GM18508 (cell line): Measurements from ENCODE around the gene LRRC4C.
"Not testable (repeated sequence)": the region's sequence is repeated elsewhere in the genome, so short reads cannot be mapped to it uniquely, and the experiment has no call there.

Experiments used
- ATAC-seq: cut with Tn5 transposase; IDR thresholded peaks from one replicate; pipeline ENCODE4 v1.9.1; 2021; ENCODE audit warnings: moderate number of reproducible peaks; ENCODE audit not compliant: insufficient read depth, unreplicated experiment

LRRC4C gene

GRCh38 chr11:41051919-41052635 is 407.4 kb downstream of the LRRC4C start:
- ATAC-seq: no peak

GRCh38 chr11:41050791-41051190 is 408.7 kb downstream of the LRRC4C start:
- ATAC-seq: no peak

GRCh38 chr11:41047229-41047628 is 412.2 kb downstream of the LRRC4C start:
- ATAC-seq: no peak

GRCh38 chr11:41045266-41045665 is 414.2 kb downstream of the LRRC4C start:
- ATAC-seq: no peak

GRCh38 chr11:41044747-41045146 is 414.7 kb downstream of the LRRC4C start:
- no peak for ATAC-seq

GRCh38 chr11:41042688-41043087 is 416.8 kb downstream of the LRRC4C start:
- no peak for ATAC-seq

- ATAC-seq: no peak
Observed at GRCh38 chr11:41040474-41040873, 419.0 kb downstream of the LRRC4C start.

GRCh38 chr11:41039592-41039991 is 419.9 kb downstream of the LRRC4C start:
- no peak for ATAC-seq

- no peak for ATAC-seq
Observed at GRCh38 chr11:41031551-41032060, 427.8 kb downstream of the LRRC4C start.

GRCh38 chr11:41020259-41020658 is 439.2 kb downstream of the LRRC4C start:
- no peak for ATAC-seq

GRCh38 chr11:41019666-41020065 is 439.8 kb downstream of the LRRC4C start:
- ATAC-seq: not testable (repeated sequence)

- no peak for ATAC-seq
Observed at GRCh38 chr11:41018224-41018623, 441.2 kb downstream of the LRRC4C start.

GRCh38 chr11:41010361-41011050 is 448.9 kb downstream of the LRRC4C start:
- ATAC-seq: no peak

GRCh38 chr11:41005986-41006385 is 453.5 kb downstream of the LRRC4C start:
- ATAC-seq: no peak

GRCh38 chr11:41003339-41004282 is 455.8 kb downstream of the LRRC4C start:
- no peak for ATAC-seq

- ATAC-seq: no peak
Observed at GRCh38 chr11:40998920-40999319, 460.5 kb downstream of the LRRC4C start.

GRCh38 chr11:40987776-40988435 is 471.5 kb downstream of the LRRC4C start:
- no peak for ATAC-seq

GRCh38 chr11:40986320-40986719 is 473.1 kb downstream of the LRRC4C start:
- no peak for ATAC-seq

- no peak for ATAC-seq
Observed at GRCh38 chr11:40975076-40975475, 484.4 kb downstream of the LRRC4C start.

GRCh38 chr11:40974186-40974795 is 485.2 kb downstream of the LRRC4C start:
- no peak for ATAC-seq
